WTC11 (cell line): ENCODE measurements around the gene ERGIC3.

Source experiments
- ATF2 ChIP-seq: sonication (generic); formaldehyde crosslinking; IDR thresholded peaks from 2 replicates; pipeline ENCODE4 v1.8.1; 2022; ENCODE audit warnings: low read depth, missing genetic modification reagents, borderline replicate concordance
- CTCF ChIP-seq: fragments of 200-600 bp; IDR thresholded peaks from 2 replicates; pipeline ENCODE4 v1.8.0; 2022; ENCODE audit warnings: antibody characterized with exemption
- SMAD4 ChIP-seq: sonication (generic); formaldehyde crosslinking; IDR thresholded peaks from 2 replicates; pipeline ENCODE4 v1.8.0; 2022; ENCODE audit warnings: mild to moderate bottlenecking, missing genetic modification reagents
- ZMAT4 ChIP-seq: fragments of 250-450 bp; sonication (Bioruptor Pico); IDR thresholded peaks from 2 replicates; pipeline ENCODE4 v1.9.0; 2021; ENCODE audit warnings: mild to moderate bottlenecking
- TF ChIP-seq, protein P1 (sequence below): sonication (generic); formaldehyde crosslinking; IDR thresholded peaks from 2 replicates; pipeline ENCODE4 v1.8.1; 2023; ENCODE audit warnings: mild to moderate bottlenecking, missing genetic modification reagents
- TF ChIP-seq, protein P2 (sequence below): sonication (generic); formaldehyde crosslinking; IDR thresholded peaks from 2 replicates; pipeline ENCODE4 v1.8.1; 2022; ENCODE audit warnings: missing genetic modification reagents, borderline replicate concordance

- no peak for TF ChIP-seq ATF2 (CRISPR knock-in tag)
- peak; percentile 22; the same call in 1 of the 2 replicates for TF ChIP-seq CTCF
- TF ChIP-seq, protein P1, sequence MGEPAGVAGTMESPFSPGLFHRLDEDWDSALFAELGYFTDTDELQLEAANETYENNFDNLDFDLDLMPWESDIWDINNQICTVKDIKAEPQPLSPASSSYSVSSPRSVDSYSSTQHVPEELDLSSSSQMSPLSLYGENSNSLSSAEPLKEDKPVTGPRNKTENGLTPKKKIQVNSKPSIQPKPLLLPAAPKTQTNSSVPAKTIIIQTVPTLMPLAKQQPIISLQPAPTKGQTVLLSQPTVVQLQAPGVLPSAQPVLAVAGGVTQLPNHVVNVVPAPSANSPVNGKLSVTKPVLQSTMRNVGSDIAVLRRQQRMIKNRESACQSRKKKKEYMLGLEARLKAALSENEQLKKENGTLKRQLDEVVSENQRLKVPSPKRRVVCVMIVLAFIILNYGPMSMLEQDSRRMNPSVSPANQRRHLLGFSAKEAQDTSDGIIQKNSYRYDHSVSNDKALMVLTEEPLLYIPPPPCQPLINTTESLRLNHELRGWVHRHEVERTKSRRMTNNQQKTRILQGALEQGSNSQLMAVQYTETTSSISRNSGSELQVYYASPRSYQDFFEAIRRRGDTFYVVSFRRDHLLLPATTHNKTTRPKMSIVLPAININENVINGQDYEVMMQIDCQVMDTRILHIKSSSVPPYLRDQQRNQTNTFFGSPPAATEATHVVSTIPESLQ: no peak
- no peak for TF ChIP-seq SMAD4 (CRISPR knock-in tag)
- TF ChIP-seq, protein P2, sequence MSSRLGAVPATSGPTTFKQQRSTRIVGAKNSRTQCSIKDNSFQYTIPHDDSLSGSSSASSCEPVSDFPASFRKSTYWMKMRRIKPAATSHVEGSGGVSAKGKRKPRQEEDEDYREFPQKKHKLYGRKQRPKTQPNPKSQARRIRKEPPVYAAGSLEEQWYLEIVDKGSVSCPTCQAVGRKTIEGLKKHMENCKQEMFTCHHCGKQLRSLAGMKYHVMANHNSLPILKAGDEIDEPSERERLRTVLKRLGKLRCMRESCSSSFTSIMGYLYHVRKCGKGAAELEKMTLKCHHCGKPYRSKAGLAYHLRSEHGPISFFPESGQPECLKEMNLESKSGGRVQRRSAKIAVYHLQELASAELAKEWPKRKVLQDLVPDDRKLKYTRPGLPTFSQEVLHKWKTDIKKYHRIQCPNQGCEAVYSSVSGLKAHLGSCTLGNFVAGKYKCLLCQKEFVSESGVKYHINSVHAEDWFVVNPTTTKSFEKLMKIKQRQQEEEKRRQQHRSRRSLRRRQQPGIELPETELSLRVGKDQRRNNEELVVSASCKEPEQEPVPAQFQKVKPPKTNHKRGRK: no peak
- TF ChIP-seq ZMAT4 (CRISPR knock-in tag): no peak
Measured at GRCh38 chr20:35604449-35604747, 62.5 kb downstream of the ERGIC3 start.
